HK-2 (cell line): ENCODE data around the gene THAP4.
"Not testable (repeated sequence)": the region's sequence is repeated elsewhere in the genome, so short reads cannot be mapped to it uniquely, and the experiment has no call there.

Experiments
- DNase-seq: peaks from one replicate; pipeline ENCODE4 v3.0.0-alpha.2; 2018; ENCODE audit not compliant: unreplicated experiment

The THAP4 gene

DNA sequence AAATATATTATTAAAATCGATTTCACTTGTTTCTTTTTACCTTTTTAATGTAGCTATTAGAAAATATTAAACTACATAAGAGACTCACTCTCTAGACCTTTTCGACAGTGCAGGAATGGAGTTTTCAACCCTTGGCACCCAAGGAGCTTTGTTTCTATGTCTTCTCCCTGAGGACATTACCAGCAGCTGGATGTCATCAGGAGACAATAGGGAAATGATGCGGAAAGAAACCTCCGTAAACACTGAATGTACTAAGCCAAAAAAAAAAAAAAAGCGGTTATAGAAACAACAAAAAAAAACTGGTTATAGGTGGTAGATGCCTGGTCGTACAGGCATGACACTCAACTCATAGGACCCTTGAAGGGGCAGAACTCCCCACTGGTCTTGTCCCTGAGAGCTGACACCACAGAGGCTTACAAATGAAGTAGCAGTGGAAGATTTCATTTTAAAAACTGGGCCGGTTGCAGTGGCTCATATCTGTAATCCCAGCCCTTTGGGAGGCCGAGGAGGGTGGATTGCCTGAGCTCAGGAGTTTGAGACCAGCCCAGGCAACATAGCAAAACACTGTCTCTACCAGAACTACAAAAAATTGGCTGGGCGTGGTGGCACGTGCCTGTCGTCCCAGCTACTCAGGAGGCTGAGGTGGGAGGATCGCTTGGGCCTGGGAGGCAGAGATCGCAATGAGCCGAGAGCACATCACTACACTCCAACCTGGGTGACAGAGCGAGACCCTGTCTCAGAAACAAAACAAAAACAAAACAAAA, 23.8 kb downstream of the THAP4 start:
- DNase-seq = no peak

DNA sequence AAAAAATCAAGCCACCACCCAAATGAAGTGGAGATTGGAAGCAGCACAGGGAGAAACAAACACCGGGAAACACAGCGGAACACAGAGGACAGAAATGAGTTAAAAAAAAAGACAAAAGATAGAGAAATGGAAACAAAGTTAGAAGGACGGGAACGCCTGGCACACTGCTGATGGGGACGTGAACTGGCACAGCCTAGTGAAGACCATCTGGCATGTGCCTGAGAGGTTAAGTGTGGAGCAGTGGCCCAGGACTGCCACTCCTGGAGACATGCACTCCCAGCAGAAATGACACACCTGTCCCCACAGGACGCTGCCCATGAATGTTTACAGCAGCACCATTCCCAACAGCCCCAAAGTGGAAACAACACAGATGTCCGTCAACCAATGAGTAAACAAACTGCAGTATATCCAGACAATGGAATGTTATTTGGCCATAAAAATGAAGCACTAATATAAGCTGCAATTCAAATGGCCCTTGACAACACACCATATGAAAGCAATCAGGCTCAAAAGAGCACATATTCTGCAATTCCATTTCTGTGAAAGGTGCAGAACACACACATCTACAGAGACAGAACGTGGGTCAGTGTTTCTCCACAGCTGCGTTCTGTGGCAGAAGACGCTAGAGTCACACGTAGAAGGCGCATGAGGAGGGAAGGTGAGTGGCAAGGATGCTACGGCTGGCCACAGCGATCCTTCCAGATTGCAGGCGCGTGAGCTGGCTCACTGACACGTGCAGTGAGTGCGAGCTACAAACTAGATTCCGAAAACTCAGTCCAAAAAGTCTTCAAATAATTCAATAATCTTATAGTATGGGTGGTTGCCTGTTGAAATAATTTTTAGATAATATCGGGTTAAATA, 24.6 kb downstream of the THAP4 start:
- DNase-seq = no peak

DNA sequence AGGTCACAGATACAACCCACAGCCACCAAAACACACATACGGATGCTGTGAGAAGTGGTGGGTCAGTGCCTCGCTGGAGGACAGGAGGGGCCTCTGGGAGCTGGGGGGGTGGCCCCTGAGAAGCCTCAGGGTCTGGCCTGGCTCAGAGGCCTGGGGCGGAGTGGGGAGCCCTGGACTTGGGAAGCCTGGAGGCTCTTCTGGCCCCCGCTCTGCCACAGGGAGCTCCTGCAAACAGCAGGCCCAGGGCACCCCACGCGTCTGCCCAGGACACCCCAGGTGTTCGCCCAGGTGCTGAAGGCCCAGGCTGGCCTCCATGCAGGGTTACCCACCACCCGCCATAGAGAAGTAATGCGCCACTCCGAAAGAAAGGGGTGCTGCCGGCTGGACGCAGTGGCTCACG, 25.9 kb downstream of the THAP4 start:
- no peak for DNase-seq

DNA sequence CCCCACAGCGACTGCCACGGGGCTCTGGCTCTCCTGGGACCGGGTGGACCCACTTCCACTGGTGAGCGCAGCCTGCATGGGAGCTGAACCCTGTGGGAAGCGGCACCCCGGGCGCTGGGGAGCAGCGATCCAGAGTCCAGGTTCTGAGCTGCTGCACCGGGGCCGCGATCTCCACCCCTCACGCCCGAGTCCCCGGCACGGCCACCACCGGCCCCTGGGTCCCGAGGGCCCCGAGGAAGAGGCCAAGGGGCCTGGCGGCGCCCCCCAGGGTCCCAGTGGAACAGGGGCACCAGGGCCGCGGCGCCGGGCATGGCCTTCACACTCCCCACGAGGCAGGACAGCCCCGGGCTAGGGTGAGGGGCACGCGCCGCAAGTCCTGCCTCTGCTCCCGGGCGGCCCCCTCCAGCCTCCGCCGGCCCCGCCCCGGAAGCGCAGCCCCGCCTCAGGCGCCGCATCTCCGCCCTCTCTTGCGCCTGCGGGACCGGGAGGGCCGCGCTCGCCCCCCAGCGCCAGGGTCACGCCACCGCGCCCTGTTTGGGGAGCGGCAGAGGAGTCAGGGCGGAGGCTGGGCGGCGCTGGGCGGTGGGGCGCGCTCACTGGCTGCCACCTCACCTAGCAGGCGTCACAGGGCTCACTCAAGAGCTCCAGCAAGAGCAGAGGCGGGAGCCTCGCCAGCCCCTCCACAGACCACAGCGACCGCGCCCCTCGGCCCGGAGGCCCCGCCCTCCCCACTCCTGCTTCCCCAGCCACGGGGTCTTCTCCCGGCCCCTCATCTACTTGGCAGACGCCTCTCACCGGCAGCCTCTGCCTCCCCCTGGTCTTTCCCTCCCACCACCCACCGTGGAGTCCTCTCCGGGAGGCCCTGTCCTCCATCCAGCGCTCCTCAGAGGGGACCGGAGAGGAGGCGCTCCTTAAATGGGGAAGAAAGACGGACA, 26.8 kb downstream of the THAP4 start:
- DNase-seq = peak; percentile 86

DNA sequence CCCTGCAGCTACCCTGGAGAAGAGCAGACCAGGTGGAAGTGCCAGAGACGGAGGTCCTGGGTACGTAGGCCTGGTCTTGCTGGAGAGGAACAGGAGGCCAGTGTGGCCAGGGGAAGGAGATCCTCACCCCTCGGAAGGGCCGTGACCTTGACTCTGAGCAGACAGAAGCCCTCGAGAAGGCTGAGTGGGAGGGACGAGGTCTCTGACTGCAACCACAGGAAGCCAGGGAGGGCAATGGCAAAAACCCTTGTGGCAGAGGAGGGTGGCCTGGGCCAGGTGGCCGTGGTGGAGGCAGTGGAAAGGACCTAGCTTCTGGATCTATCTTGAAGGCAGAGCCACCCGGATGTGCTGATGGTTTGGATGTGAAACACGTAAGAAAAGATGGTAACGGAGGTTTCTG, 28.1 kb downstream of the THAP4 start:
- DNase-seq = no peak

DNA sequence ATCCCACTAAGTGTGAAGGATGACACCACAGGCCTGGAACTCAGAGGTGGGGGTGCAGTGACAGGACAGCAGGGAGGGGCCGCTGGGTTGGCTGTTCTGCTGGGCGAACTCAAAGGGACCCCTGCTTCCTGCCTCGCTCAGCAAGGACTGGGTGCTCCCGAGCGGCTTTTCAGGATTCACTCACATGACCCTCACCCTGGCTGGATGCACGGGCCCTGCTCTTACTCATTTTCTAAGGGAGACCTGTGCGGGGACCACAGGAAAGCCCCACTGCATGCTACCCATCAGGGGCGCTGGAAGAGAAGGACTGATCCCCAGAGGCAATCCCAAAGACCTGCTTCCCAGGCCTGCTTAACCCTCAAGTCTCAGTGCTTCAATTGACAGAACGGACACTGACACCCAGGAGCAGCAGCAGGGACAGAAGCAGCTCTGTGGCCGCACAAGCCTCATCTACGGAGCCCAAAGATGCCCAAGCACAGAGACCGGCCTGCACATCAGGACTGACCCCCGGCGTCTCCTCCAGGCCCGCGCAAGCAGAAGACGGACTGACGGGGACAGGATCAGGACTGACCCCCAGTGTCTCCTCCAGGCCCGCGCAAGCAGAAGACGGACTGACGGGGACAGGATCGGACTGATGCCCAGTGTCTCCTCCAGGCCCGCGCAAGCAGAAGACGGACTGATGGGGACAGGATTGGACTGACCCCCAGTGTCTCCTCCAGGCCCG, 29.6 kb downstream of the THAP4 start:
- DNase-seq = no peak

DNA sequence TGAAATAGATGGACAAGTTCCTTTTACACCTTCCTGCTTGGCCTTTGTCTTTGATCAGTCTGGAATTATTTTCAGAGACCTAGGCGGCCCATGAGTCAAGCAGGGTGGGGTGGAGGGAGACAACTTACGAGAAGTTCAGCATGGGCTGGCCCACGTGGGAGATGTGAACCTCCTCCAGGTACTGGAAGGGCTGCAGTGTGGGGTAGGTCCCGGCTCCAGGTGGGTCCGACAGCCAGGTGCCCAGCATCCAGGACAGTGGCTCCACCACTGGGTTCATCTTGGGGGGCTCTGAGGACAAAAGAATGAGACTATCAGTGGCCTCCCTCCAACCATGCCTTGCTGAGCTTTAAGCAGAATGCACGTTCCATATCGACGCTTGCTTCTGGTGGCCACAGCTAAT, 30.8 kb downstream of the THAP4 start:
- no peak for DNase-seq

DNA sequence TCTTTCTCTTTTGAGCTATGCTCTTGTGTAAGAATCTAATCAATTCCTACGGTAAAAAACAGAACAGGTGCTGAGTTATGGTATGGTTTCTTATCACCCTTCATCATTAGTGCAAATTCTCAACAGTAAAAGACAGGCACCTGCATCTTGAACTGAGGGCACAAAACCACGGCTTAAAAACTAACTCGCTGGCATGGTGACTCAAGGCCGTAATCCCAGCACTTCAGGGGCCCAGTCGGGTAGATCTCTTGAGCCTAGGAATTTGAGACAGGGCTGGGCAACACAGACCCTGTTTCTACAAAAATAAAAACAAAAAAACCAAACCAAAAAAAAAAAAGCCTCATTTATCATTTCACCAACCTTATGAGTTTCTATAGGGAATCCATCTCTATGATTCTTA, 33.3 kb downstream of the THAP4 start:
- DNase-seq = peak; percentile 35

DNA sequence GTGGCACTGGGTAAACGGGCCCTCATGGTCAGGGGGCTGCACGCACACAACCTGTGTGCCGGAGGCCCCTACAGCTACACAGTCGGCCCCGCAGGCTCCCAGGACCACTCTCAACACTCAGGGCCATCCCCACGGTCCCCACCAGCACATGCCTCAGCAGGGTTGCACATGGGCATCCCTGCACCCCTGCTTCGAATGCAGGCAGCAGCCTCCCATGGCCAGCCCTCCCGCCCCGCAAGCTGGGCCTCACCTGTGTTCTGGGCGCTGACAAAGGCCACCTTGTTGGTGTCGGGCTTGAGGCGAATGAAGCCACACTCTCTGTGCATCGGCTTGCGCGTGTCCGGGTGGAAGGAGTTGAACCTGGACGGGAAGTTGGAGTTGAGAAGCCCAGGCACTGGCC, 34.2 kb downstream of the THAP4 start:
- DNase-seq = no peak

DNA sequence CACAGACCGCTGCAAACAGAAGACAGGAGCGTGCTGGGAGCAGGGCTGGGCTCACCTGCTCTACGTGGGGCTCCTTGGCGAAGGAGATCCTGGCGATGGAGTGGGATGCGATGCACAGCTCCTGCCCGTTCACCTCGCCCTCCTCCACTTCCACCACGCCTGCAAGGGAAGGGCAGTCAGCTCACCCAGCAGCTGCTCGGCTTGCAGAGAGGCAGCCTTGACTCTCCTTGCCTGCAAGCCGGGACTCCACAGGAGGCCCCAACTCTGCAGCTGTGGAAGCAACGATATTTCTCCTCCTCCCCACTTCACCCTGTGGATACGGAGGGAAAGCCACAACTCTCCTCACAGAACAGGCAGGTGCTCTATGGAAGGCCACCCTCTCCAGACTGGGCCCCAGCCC, 35.1 kb downstream of the THAP4 start:
- DNase-seq = no peak

DNA sequence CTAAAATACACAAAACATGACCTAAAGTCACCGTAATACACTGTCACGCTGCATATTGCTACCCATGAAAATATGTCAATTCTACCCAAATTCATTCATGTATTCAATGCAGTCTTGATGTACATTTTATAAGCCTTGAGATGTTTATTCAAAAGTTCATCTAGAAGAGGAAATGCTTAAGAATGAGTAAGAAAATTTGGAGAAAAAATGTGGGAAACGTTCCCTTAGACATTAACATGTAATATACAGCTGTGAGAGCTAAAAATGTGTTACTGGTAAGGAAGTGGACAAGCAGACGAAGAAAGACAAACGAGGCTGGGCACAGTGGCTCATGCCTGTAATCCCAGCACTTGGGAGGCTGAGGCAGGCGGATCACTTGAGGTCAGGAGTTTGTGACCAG, 37.3 kb downstream of the THAP4 start:
- DNase-seq = no peak

DNA sequence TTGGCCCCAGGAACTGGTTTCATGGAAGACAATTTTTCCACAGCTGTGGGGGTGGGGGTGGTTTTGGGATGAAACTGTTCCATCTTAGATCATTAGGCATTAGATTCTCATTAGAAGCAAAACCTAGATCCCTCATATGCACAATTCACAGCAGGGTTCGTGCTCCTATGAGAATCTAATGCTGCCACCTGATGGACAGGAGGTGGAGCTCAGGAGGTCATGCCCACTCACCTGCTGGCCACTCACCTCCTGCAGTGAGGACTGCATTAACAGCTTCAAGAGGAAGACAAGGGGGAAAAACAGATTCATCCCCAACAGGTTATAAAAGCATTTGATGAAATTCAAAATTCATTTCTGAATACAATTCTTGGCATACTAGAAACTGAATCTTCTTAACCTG, 38.5 kb downstream of the THAP4 start:
- DNase-seq = no peak

DNA sequence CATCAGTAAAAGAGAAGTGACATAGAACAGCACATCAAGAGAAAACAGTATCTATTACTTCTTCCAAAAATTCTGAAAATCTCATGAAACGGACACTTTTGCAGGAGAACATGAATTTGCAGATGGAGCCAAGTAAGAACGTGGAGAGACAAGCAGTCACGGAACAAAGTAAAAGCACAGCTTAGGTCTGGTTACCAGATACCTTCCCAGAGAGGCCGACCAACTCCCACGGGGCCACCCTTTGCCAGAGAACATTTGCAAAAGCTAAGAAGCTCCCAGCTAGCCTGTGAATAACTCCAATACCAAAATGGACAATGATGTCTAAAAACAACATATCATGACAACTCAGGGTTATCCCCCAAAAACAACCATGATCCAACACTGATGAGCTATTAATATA, 38.9 kb downstream of the THAP4 start:
- no peak for DNase-seq

DNA sequence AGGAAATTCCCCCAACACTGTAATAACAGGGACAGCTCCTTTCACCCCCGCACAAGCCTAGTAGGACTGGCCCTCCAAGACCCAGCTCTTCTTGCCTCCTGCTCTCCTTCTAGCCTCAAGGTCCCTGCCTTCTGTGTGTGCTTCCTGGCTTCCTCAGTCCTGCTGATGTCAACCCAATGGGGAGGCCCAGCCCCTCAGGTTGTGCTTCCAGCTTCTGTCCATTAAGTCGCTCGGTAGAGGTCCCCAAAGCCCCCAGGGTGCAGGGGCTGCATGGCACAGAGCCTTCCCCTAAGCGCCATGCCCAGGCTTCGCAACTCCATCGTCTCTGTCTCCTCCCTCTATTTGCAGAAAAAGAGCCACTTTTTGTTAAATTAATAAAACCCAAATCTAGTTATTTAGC, 39.4 kb downstream of the THAP4 start:
- DNase-seq = no peak

DNA sequence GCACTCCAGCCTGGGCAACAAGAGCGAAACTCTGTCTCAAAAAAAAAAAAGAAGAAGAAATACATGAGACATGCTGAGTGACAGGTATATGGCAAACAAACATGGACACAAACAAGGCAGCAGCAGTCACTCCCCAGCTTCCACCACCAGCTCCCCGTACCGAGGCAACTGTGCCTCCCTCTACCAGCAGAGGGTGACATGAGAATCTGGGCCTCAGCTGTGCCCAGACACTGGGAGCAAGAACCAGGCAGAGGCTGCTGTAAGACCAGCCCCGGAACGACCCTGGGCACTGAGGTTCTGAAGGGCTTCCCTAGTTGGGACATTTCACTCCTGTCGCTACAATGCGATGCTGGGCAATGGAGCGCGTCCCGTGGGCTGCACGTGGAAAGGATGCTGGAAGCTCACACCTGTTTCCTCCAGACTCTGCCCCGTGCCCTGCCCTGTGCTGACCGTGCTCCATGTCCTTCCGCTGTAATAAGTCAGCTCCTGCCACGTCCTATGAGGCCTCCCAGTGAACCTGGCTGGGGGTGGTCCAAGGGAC, 41.3 kb downstream of the THAP4 start:
- DNase-seq = no peak

DNA sequence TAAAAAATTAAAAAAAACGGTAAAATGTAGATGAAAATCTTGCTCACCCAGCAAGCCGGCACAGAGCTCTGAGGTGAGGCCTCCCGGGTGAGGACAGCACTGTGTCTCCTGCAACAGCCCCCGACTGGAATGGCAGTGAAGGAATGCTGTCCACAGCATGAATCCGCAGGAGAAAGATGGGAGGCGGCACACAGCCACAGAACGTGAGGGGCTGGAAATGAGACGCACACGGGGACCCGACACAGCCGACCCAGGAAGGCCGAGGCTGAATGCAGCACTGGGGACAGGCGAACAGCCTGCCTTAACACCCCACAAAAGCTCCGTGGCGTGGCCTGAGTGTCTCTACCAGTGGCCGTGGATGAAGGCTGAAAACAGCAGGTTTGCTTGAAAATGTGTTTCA, 43.7 kb downstream of the THAP4 start:
- no peak for DNase-seq

DNA sequence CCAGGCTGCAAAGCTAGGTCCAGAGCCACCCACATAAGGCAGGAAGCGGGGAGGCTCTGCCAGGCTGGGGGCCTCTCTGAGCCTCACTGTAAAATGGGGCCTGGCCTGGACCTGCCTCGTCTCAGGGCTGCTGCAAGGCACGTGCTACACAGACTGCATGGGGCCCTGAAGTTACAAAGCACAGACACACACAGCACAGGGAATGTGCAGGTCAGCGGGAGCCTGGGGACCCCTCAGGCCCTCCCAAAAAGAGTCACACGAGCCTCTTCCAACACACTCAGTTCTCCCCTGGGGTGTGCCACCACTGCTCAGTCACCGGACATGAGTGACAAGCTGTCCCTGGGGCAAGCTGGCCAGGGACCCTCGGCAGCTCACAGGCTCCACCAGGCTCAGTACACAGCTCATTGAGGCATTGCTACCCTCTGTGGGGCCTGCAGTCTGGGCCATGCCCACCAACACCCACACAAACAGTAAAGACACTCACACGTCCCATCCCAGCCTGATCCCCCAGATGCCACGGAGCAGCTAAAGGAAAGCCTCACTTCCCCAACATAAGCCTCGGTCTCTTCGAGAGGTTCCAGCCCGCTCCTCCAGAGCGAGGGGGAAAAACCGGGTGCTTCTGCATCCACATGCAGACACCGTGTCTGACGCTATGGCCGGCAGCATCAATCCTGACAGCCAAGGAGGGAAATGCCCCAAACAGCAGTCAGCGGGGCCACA, 44.7 kb downstream of the THAP4 start:
- no peak for DNase-seq

DNA sequence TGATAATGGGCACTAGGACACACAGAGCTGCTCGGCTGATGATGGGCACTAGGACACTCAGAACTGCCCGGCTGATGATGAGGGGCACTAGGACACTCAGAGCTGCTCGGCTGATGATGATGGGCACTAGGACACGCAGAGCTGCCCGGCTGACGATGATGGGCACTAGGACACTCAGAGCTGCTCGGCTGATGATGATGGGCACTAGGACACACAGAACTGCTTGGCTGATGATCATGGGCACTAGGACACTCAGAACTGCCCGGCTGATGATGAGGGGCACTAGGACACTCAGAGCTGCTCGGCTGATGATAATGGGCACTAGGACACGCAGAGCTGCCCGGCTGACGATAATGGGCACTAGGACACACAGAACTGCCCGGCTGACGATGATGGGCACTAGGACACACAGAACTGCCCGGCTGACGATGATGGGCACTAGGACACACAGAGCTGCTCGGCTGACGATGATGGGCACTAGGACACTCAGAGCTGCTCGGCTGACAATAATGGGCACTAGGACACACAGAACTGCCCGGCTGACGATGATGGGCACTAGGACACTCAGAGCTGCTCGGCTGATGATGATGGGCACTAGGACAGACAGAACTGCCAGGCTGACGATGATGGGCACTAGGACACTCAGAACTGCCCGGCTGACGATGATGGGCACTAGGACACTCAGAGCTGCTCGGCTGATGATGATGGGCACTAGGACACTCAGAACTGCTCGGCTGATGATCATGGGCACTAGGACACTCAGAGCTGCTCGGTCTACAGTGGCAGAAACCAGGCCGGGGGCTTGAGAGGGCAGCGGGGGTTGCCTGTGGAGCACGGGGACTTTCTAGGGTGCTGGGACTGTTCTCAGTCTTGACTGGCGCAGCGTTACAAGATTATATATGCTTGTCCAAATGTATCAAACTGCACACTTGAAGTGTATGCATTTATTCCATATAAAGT, 46.2 kb downstream of the THAP4 start:
- DNase-seq = not testable (repeated sequence)

DNA sequence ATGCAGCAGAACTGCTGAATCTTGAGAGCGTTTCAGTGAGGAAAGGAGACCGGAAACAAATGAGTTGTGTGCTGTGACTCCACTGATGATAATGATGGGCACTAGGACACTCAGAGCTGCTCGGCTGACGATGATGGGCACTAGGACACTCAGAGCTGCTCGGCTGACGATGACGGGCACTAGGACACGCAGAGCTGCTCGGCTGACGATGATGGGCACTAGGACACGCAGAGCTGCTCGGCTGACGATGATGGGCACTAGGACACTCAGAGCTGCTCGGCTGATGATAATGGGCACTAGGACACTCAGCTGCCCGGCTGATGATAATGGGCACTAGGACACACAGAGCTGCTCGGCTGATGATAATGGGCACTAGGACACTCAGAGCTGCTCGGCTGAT, 47.1 kb downstream of the THAP4 start:
- not testable (repeated sequence) for DNase-seq
